ENCODE results near the gene TBC1D7. TPM values are rescaled to one million over a fixed set of nuclear protein-coding genes. Genes with fewer than 3 reads are reported as not detected.

Gene TBC1D7
- total RNA-seq, 1 experiment from 2014 or later: 44.9 TPM

GRCh38 chr6:13367396-13367795 is 39.1 kb upstream of the TBC1D7 start (continued):
- TF ChIP-seq FOXP4 (CRISPR knock-in tag; IDR thresholded peaks at IDR 0.05) (no peak), STAT6 (CRISPR knock-in tag; conservative IDR thresholded peaks at IDR 0.05; ENCODE audit: low read depth) (no peak), ATF3 (CRISPR knock-in tag; conservative IDR thresholded peaks at IDR 0.05) (no peak), ZBTB43 (CRISPR knock-in tag; IDR thresholded peaks at IDR 0.05) (no peak)

- DNase-seq (ENCODE audit: low spot score) (no peak), ATAC-seq (no peak)
- ChIA-PET CTCF (no interaction called here), POLR2A (no interaction called here)
- Mint-ChIP-seq H3K36me3 (no peaks in the 10 kb centered on the region), H3K27me3 (ENCODE audit: low read depth) (no peaks in the 10 kb centered on the region), H3K4me3 (no peak overlapping the region), H3K27ac (no peak overlapping the region), H3K4me1 (peaks cover 17% of the 10 kb centered on the region), H3K9me3 (no peaks in the 10 kb centered on the region)
- TF ChIP-seq ZSCAN18 (CRISPR knock-in tag; IDR thresholded peaks at IDR 0.05): no peak
- TF ChIP-seq ATF3 (CRISPR knock-in tag; conservative IDR thresholded peaks at IDR 0.05): no peak
- no peak for TF ChIP-seq TEAD4 (CRISPR knock-in tag; IDR thresholded peaks at IDR 0.05)
- TF ChIP-seq FOXP1 (CRISPR knock-in tag; IDR thresholded peaks at IDR 0.05; ENCODE audit: borderline replicate concordance): no peak
- no peak for TF ChIP-seq ZBTB43 (CRISPR knock-in tag; IDR thresholded peaks at IDR 0.05)
- TF ChIP-seq TP53 (CRISPR knock-in tag; IDR thresholded peaks at IDR 0.05): no peak
- no peak for TF ChIP-seq CREM (CRISPR knock-in tag; IDR thresholded peaks at IDR 0.05)
- no peak for TF ChIP-seq ATF1 (CRISPR knock-in tag; IDR thresholded peaks at IDR 0.05)
- no peak for TF ChIP-seq FOXJ3 (CRISPR knock-in tag; IDR thresholded peaks at IDR 0.05; ENCODE audit: borderline replicate concordance)
- no peak for TF ChIP-seq ZNF671 (CRISPR knock-in tag; IDR thresholded peaks at IDR 0.05)
- TF ChIP-seq ZNF138 (CRISPR knock-in tag; conservative IDR thresholded peaks at IDR 0.05): no peak
- TF ChIP-seq IRF1 (CRISPR knock-in tag; IDR thresholded peaks at IDR 0.05): no peak
- TF ChIP-seq CBFB (CRISPR knock-in tag; IDR thresholded peaks at IDR 0.05; ENCODE audit: low read depth): no peak
- TF ChIP-seq NFYB (CRISPR knock-in tag; conservative IDR thresholded peaks at IDR 0.05; ENCODE audit: low read depth): no peak
- no peak for TF ChIP-seq ZNF512 (CRISPR knock-in tag; IDR thresholded peaks at IDR 0.05; ENCODE audit: borderline replicate concordance)
- TF ChIP-seq TCF7 (CRISPR knock-in tag; IDR thresholded peaks at IDR 0.05; ENCODE audit: low read depth): no peak
Observed at GRCh38 chr6:13365320-13365719, 37.0 kb upstream of the TBC1D7 start.

Data from WTC11 (cell line).